D341Med (cell line): ENCODE data around the gene APOF.
"Not testable (repeated sequence)": the region's sequence is repeated elsewhere in the genome, so short reads cannot be mapped to it uniquely, and the experiment has no call there.

Experiments
- DNase-seq: peaks from one replicate; pipeline ENCODE4 v3.0.0; 2012; ENCODE audit warnings: low spot score

The APOF gene

GRCh38 chr12:56373515-56373914 is 10.9 kb upstream of the APOF start:
- DNase-seq = no peak

GRCh38 chr12:56366948-56367347 is 4.3 kb upstream of the APOF start:
- DNase-seq = no peak

GRCh38 chr12:56361487-56362129 is 1.0 kb downstream of the APOF start:
- DNase-seq = no peak

GRCh38 chr12:56359851-56360767 is 2.5 kb downstream of the APOF start, which contains the start of gene STAT2:
STAT2 (minus strand) TSS chr12:56360107; CDS start chr12:56356571, 3,536 bp downstream.
- DNase-seq = peak; percentile 97

- DNase-seq = no peak
Measured at GRCh38 chr12:56358836-56359532, 3.7 kb downstream of the APOF start.

- no peak for DNase-seq
Measured at GRCh38 chr12:56351325-56351724, 11.3 kb downstream of the APOF start.

- no peak for DNase-seq
Measured at GRCh38 chr12:56350662-56351061, 12.0 kb downstream of the APOF start.

- no peak for DNase-seq
Measured at GRCh38 chr12:56348776-56349175, 13.9 kb downstream of the APOF start.

GRCh38 chr12:56347255-56347654 is 15.4 kb downstream of the APOF start:
- DNase-seq = not testable (repeated sequence)

GRCh38 chr12:56346675-56347074 is 16.0 kb downstream of the APOF start:
- no peak for DNase-seq

GRCh38 chr12:56342290-56342689 is 20.4 kb downstream of the APOF start:
- not testable (repeated sequence) for DNase-seq

GRCh38 chr12:56341616-56342015 is 21.0 kb downstream of the APOF start:
- no peak for DNase-seq

GRCh38 chr12:56339158-56339422 is 23.6 kb downstream of the APOF start:
- no peak for DNase-seq

- DNase-seq = no peak
Measured at GRCh38 chr12:56338308-56339157, 24.1 kb downstream of the APOF start, which contains the start of gene IL23A. IL23A (plus strand) TSS chr12:56338884; CDS start chr12:56339045, 161 bp downstream.

- no peak for DNase-seq
Measured at GRCh38 chr12:56337753-56338251, 24.9 kb downstream of the APOF start.

- DNase-seq = no peak
Measured at GRCh38 chr12:56336361-56337167, 26.1 kb downstream of the APOF start.

- not testable (repeated sequence) for DNase-seq
Measured at GRCh38 chr12:56335527-56335926, 27.1 kb downstream of the APOF start.

GRCh38 chr12:56334490-56334793 is 28.2 kb downstream of the APOF start:
- DNase-seq = no peak

- DNase-seq = peak; percentile 98
Measured at GRCh38 chr12:56333679-56334489, 28.8 kb downstream of the APOF start, which contains the start of gene PAN2. PAN2 (minus strand) TSS chr12:56334000; CDS start chr12:56333094, 906 bp downstream.

GRCh38 chr12:56333197-56333678 is 29.4 kb downstream of the APOF start:
- peak; percentile 47 for DNase-seq
